ENCODE data around the gene ADGRE2.

GRCh38 chr19:14732510-14732909 lies 45.9 kb downstream of the ADGRE2 start:
- no peak for TF ChIP-seq CTCF (IDR thresholded peaks at IDR 0.05)
- TF ChIP-seq RFX5 (IDR thresholded peaks at IDR 0.05) = no peak
- no peak for TF ChIP-seq CBX2 (IDR thresholded peaks at IDR 0.05; ENCODE audit: borderline replicate concordance, low read depth)
- no peak for TF ChIP-seq RAD21 (conservative IDR thresholded peaks at IDR 0.05 in 1 of 2, IDR thresholded peaks at IDR 0.05 in 1 of 2)
- no peak for TF ChIP-seq PHF8 (IDR thresholded peaks at IDR 0.05; ENCODE audit: borderline replicate concordance, low read depth)
- no peak for TF ChIP-seq POLR2A (IDR thresholded peaks at IDR 0.05; ENCODE audit: low read length)
- no peak for TF ChIP-seq NR3C1 (IDR thresholded peaks at IDR 0.05)
- no peak for TF ChIP-seq EP300 (IDR thresholded peaks at IDR 0.05)
- no peak for TF ChIP-seq HDAC2 (IDR thresholded peaks at IDR 0.05)
- TF ChIP-seq USF2 (IDR thresholded peaks at IDR 0.05) = no peak
- no peak for TF ChIP-seq JUNB (IDR thresholded peaks at IDR 0.05)
- TF ChIP-seq ATOH8 (CRISPR knock-in tag; IDR thresholded peaks at IDR 0.05; ENCODE audit: low read depth) = no peak
